ENCODE measurements around the gene MRPL14.

MRPL14 gene

DNA sequence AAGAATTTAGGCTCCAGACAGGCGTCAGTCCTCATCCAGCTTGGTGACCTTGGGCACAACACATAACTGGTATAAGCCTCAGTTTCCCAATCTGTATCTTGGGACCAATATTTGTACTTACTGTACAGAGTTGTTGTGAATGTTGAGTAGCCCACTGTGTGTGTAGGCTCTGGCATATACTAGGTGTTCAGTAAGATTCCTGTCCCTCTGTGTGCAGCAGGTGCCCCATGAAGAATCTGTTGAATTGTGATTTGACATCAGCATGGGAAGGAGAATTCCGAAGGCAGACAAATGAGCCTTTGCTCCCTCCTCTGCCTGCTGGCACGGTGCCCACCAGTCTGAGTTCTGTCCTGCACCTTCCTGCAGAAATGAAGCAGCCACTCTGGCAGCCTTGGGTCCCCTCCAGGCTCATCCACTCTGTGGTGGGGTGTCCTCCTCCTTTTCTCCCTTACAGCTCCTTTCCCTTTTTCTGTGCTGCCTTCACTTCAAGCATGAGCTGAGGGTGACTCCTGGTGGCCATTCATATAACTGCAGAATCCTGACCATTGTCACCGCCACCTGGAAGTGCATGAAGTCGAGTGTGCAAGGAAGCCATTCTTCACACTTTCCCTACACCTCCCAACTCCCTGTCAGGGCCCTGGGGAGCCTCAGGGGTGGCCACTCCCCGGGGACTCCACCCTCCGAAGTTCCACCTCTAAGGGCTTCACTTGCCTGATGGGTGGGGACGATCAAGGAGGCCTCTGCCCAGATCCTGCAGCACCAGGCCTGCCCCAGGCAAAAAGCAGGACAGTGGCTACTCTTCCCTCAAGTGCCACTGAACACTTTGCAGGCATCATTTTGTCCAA, 48.2 kb downstream of the MRPL14 start:
- H3K9ac ChIP-seq (ENCODE audit: low read length) = no peak overlapping the region
- H3K4me1 ChIP-seq (ENCODE audit: control insufficient read depth, insufficient read depth, low read length) = peaks cover 27% of the 10 kb centered on the region

DNA sequence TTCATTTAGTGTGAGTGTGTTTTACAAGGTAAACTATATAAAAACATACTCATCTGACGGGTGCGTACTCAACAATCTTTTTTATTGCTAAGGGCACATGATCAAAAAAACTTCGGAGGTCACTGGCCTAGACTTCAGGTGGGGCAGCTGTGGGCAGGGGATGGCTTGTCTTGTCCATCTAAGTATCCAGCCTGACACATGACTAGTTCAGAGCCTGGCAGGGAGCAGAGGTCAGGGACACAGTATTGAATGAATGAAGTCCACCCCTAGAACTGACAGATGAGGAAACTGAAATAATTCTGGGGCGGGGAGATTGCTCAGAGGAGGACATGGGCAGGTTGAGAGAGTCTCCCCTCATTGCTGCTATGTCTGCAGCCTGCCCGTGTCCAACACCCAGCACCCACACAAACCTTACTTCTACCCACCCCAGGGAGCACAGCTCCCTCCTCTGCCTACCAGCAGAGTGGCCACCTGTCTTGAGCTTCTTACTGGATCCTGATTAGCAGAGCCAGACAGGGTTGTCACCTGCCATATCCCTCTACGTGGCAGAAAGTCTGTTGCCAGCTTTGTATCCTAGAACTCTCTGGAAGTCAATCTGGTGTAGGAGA, 48.9 kb downstream of the MRPL14 start:
- Histone ChIP-seq H3K4me3 (ENCODE audit: low read length) (no peak overlapping the region), H3K4me1 (ENCODE audit: control insufficient read depth, insufficient read depth, low read length) (peaks cover 34% of the 10 kb centered on the region), H3K9ac (ENCODE audit: low read length) (no peak overlapping the region), H3K27me3 (ENCODE audit: control insufficient read depth, insufficient read depth, low read length) (peaks cover 13% of the 10 kb centered on the region), H3K36me3 (ENCODE audit: control insufficient read depth, insufficient read depth, low read length) (no peaks in the 10 kb centered on the region), H3K9me3 (ENCODE audit: control insufficient read depth, low read length) (no peaks in the 10 kb centered on the region)

More for the DNA sequence above, 48.2 kb downstream of the MRPL14 start:
- H3K9me3 ChIP-seq (ENCODE audit: control insufficient read depth, low read length) = no peaks in the 10 kb centered on the region
- H3K4me3 ChIP-seq (ENCODE audit: low read length) = no peak overlapping the region
- peaks cover 13% of the 10 kb centered on the region for H3K27me3 ChIP-seq (ENCODE audit: control insufficient read depth, insufficient read depth, low read length)
- H3K36me3 ChIP-seq (ENCODE audit: control insufficient read depth, insufficient read depth, low read length) = no peaks in the 10 kb centered on the region

DNA sequence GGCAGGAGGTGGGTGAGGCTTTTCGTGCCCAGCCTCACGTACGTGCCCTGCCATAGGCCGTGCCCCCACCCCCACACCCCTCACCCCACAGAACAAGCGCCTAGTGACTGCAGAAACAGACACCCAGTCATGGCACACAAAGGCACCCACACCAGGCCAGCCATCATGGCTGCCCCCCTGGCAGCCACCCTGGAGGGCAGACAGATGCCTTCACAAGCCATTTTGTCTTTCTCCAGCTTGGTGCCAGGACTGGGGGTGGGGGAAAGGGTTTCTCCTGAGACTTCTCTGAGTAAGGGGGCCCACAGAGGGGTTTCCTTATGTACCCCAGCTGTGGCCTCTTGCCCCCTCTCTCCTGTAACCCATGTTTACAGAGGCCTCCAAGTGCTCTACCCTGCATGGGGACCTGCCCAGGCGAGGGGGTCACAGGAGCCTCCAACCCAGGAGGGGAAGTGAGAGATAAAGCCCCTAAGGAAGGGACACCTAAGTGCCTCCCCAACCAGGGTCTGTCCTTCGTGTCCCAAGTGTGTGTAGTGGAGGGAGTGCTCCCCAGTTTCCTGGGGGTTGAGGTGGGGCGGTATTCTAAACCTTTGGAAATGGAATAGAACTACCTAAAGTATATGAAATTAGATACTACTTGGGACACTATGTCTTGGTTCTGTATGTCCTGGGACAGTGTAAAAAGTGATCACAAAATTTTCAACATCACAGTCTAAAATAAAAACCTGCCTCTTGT, 49.9 kb downstream of the MRPL14 start:
- H3K4me3 ChIP-seq (ENCODE audit: low read length) = no peak overlapping the region

DNA sequence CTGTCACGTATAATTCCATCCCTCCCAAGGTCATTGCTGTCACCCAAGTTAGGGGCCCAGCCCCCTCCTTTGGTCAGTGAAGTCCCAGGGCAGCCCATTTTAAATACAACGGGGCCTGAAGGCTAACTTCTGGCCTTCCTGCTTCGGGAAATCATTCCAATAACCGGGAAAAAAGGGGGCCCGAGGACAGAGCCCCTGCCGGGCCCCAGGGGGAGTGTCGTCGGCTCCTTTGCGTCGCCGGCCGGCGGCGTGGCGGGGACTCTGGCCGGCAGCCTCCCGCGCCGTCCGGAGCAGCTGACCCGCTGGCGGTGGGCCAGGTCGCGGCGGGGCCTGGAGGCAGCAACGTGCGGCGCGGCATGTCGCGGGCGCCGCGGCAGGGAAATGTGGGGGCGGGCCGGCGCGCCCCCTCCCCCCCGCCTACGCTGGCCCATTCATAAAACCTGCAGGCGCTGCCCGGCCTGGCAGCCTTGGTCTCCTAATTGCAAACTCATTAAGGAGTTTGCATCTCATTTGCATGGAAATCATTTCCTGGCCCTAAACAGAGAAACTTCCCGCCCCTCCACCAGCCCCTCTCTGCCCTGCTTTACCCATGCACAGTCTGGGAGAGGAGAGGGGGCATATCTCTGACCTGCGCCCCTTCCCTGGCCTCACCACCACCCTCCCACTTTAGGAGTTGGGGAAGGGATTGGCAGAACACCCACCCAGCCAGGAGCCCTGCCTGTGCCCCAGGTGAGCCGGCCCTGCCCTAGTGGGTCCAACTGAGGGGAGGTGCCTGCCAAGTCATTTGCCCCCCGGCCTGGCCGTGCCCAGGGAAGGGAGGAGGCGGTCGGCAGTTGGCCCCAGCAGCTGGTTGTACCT, 50.7 kb downstream of the MRPL14 start:
- no peak overlapping the region for H3K4me3 ChIP-seq (ENCODE audit: low read length)
- H3K9ac ChIP-seq (ENCODE audit: low read length) = peak overlapping the region; percentile 4
- H3K9me3 ChIP-seq (ENCODE audit: control insufficient read depth, low read length) = no peaks in the 10 kb centered on the region
- peaks cover 44% of the 10 kb centered on the region for H3K4me1 ChIP-seq (ENCODE audit: control insufficient read depth, insufficient read depth, low read length)
- peaks cover 13% of the 10 kb centered on the region for H3K27me3 ChIP-seq (ENCODE audit: control insufficient read depth, insufficient read depth, low read length)
- H3K36me3 ChIP-seq (ENCODE audit: control insufficient read depth, insufficient read depth, low read length) = no peaks in the 10 kb centered on the region

More for the DNA sequence above, 49.9 kb downstream of the MRPL14 start:
- peaks cover 13% of the 10 kb centered on the region for H3K27me3 ChIP-seq (ENCODE audit: control insufficient read depth, insufficient read depth, low read length)
- no peaks in the 10 kb centered on the region for H3K9me3 ChIP-seq (ENCODE audit: control insufficient read depth, low read length)
- no peaks in the 10 kb centered on the region for H3K36me3 ChIP-seq (ENCODE audit: control insufficient read depth, insufficient read depth, low read length)
- H3K4me1 ChIP-seq (ENCODE audit: control insufficient read depth, insufficient read depth, low read length) = peaks cover 41% of the 10 kb centered on the region
- H3K9ac ChIP-seq (ENCODE audit: low read length) = no peak overlapping the region

DNA sequence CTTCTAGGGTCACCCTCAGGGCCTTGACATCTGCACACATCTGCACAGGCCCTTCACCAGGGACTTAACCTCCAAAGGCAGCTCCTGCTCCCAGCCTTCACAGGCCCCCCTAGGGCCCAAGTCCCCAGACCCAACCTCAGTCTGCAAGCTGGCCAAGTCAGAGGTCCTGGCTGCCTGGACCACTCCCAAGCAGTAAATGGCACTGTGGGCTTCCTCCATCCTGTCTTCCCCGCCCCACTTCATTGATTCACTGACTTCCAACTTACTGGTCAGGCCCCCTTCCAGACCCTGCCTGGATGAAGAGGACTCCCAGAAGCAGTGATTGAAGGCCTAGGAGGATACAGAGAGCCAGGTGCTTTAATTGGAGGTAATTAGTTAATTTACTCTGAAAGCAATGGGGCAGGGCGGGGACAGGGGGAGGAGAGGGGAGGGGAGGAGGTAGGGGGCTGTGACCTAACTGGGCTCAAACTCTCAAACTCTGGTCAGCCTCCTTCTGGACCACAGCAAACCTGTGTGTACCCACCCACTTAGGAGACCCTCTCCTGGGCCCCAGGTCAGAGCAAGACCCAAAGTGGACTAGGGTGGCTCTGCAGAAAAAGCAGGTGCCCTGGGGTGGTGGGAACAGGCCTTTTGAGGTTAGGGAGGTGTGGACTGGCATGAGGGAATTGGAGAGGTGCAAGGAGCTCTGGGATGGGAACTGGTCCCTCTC, 51.5 kb downstream of the MRPL14 start:
- Histone ChIP-seq H3K9ac (ENCODE audit: low read length) (peak overlapping the region; percentile 4), H3K4me1 (ENCODE audit: control insufficient read depth, insufficient read depth, low read length) (peaks cover 44% of the 10 kb centered on the region), H3K9me3 (ENCODE audit: control insufficient read depth, low read length) (no peaks in the 10 kb centered on the region), H3K36me3 (ENCODE audit: control insufficient read depth, insufficient read depth, low read length) (no peaks in the 10 kb centered on the region), H3K4me3 (ENCODE audit: low read length) (no peak overlapping the region), H3K27me3 (ENCODE audit: control insufficient read depth, insufficient read depth, low read length) (peaks cover 13% of the 10 kb centered on the region)

DNA sequence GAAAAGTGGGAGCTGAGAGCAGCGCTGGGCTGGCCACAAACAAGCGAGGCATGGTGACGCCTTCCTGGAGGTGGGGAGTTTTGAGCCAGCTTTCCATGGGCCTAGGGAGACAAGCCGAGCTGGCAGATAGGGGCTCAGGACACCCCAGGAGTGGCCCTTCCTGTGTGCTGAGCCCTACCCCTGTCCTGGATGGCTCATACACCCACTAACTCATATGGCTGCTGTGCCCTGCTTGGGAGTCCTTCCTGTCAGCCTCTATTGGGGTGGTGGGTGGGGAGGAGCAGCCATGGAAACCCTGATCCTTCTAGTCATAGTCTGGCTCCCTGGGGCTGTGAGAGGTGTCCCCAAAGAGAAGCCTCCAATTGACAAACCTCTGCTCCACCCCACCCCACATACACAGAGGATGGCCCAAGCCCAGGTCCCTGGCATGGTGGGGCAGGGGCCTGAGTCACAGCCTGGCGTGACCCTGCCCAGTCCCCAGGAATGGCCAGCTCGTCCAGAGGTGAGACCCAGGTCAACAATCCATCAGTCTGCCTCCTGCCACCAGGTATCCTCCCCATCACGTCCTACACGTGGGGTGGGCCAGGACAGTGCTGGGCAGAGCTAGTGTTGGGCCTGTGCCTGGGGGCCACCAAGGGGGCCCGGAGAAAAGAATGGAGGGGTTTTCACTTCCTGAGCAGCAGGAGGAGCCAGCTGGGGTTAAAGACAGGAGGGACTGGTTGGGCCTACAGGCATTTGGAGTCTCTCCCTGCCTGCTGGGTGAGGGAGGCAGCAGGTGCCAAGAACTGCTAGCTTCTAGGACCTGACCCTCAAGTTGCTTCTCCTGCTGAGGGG, 52.2 kb downstream of the MRPL14 start:
- H3K9me3 ChIP-seq (ENCODE audit: control insufficient read depth, low read length) = no peaks in the 10 kb centered on the region
- peaks cover 46% of the 10 kb centered on the region for H3K4me1 ChIP-seq (ENCODE audit: control insufficient read depth, insufficient read depth, low read length)
- no peak overlapping the region for H3K4me3 ChIP-seq (ENCODE audit: low read length)
- no peak overlapping the region for H3K9ac ChIP-seq (ENCODE audit: low read length)
- peaks cover 13% of the 10 kb centered on the region for H3K27me3 ChIP-seq (ENCODE audit: control insufficient read depth, insufficient read depth, low read length)
- H3K36me3 ChIP-seq (ENCODE audit: control insufficient read depth, insufficient read depth, low read length) = no peaks in the 10 kb centered on the region

DNA sequence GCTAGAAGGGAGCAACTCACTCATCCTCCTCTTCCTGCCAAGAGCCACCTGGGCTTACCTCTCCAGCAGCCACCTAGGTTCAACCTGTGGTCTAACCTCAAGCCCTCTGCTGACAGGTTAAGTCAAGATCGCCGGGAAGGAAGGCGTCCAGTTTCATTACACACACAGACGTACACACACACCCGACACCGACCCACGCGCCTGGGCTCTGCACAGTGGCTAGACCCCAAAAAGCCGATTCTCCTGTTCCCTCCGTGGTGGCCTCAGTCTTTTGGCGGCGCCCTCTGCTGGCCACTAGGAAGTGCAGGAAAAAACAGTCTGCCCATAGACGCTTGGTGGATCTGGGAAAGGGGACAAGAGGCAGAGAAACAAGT, 52.8 kb downstream of the MRPL14 start:
- H3K4me3 ChIP-seq (ENCODE audit: low read length) = no peak overlapping the region
- H3K27me3 ChIP-seq (ENCODE audit: control insufficient read depth, insufficient read depth, low read length) = peaks cover 13% of the 10 kb centered on the region
- H3K9me3 ChIP-seq (ENCODE audit: control insufficient read depth, low read length) = no peaks in the 10 kb centered on the region

DNA sequence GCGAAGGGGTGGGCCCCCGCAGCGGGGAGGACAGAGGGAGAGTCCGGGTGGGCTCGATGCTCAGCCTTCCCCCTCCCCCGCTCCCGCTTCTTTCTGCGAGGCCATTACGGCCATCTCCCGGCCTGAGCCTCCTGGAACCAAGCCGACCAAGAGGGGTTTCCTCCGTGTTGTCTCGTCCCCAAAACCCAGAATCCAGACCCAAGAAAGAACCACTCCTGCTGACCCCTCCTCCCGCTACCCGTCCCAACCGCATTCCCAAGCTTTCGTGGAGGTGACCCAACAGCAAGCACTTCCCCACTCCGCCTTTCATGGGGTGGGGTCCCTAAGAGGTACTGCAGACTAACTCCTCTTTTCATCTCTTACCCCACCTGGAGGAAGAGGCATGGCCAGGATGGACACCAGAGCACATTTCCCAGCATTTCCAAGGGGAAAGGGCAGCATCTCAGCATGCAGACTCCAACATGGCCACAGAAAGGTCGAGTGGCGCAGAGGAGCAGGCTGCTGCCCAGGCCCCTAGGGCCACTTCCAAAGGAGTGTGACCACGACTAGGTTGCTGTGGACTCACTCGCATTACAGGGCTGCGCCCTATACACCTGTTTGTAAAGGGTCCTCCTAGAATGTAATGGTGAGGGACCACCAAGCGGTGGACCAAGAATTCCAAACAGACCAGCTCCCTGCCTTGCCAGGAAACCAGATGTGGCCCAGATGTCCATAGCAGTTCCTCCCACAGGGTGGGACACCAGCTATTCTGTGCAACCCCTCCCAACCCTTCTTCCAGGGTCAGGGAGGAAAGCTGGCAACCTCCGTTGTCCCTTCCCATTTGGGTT, 53.4 kb downstream of the MRPL14 start:
- Histone ChIP-seq H3K4me1 (ENCODE audit: control insufficient read depth, insufficient read depth, low read length) (peaks cover 41% of the 10 kb centered on the region), H3K9me3 (ENCODE audit: control insufficient read depth, low read length) (no peaks in the 10 kb centered on the region), H3K27me3 (ENCODE audit: control insufficient read depth, insufficient read depth, low read length) (peaks cover 13% of the 10 kb centered on the region), H3K9ac (ENCODE audit: low read length) (peak overlapping the region; percentile 11), H3K36me3 (ENCODE audit: control insufficient read depth, insufficient read depth, low read length) (no peaks in the 10 kb centered on the region), H3K4me3 (ENCODE audit: low read length) (no peak overlapping the region)

More for the DNA sequence above, 52.8 kb downstream of the MRPL14 start:
- H3K4me1 ChIP-seq (ENCODE audit: control insufficient read depth, insufficient read depth, low read length) = peaks cover 46% of the 10 kb centered on the region
- H3K9ac ChIP-seq (ENCODE audit: low read length) = no peak overlapping the region
- H3K36me3 ChIP-seq (ENCODE audit: control insufficient read depth, insufficient read depth, low read length) = no peaks in the 10 kb centered on the region

DNA sequence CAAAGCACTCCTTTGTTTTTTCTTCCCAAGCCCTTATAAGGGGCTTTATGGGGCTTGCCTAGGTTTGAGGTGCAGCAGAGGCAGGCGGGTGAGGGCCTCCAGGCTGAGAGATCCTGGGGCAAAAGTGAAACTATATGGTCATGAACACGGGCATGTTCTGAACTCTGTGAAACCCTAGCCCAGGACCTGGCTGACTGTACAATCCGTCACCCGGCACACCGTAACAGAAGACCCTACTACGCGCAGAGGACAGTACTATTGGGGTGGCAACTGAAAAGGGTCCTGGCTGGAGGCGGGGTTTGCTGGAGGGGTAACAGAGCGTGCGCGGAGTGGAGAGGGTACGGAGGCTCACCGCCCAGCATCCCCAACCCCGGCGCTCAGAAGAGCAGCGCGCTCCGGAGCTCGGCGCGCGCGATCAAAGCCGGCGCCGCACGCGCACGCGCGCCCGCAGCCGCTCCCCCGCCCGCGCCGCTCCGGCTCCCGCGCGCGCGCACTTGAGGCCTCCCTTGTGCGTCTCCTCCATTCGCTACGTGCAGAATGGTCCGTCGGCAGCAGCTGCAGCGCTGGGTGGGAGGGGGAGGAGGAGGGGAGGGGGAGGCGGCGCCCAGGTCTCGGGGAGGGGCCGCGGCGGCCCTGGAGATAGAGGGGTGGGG, 54.2 kb downstream of the MRPL14 start:
- Histone ChIP-seq H3K9ac (ENCODE audit: low read length) (peak overlapping the region; percentile 52), H3K4me1 (ENCODE audit: control insufficient read depth, insufficient read depth, low read length) (peaks cover 41% of the 10 kb centered on the region)

More for the DNA sequence above, 54.2 kb downstream of the MRPL14 start:
- H3K36me3 ChIP-seq (ENCODE audit: control insufficient read depth, insufficient read depth, low read length) = no peaks in the 10 kb centered on the region
- H3K4me3 ChIP-seq (ENCODE audit: low read length) = peak overlapping the region; percentile 32
- H3K27me3 ChIP-seq (ENCODE audit: control insufficient read depth, insufficient read depth, low read length) = peaks cover 13% of the 10 kb centered on the region
- H3K9me3 ChIP-seq (ENCODE audit: control insufficient read depth, low read length) = no peaks in the 10 kb centered on the region

Data from mucosa of stomach (tissue), 1 donor.